Measurements from ENCODE around the gene VSTM4.
A peak's percentile ranks its signal among the peaks of the same experiment; 100 is the strongest.

Gene VSTM4, protein sequence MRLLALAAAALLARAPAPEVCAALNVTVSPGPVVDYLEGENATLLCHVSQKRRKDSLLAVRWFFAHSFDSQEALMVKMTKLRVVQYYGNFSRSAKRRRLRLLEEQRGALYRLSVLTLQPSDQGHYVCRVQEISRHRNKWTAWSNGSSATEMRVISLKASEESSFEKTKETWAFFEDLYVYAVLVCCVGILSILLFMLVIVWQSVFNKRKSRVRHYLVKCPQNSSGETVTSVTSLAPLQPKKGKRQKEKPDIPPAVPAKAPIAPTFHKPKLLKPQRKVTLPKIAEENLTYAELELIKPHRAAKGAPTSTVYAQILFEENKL

GRCh38 chr10:49115015-49115795 is at the start of gene VSTM4:
VSTM4 (minus strand) TSS chr10:49115522; CDS start chr10:49115485, 37 bp downstream.
- peak; percentile 69 for DNase-seq

DNA sequence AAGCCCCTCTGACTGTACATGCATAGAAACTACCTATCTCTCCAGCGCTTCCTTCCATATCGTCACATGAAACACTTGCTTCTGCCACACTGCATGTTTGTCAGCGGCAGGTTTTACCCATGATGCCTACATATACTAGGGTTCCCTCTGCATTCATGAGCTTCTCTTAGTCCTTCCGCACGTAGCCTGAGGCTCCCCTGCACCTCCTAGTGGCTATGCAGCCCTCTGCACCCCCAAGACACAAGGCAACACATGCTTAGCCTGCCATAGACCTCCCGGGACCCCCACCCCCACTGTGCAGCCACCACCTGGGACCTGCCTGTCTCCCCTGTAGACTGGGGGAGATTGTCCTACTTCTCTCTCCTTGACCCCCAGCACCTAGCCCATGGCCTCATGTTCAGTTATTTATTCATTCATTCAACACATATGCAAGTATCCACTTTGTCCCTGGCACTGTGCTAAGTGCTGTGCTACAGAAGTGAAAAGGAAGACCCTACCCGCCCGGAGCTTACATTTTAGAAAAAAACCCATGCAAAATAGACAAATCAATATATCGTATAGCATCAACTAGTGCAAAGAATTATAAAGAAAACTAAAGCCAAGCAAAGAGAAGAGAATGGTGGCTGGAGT is 49.4 kb upstream of the VSTM4 start:
- DNase-seq = peak; percentile 65

DNA sequence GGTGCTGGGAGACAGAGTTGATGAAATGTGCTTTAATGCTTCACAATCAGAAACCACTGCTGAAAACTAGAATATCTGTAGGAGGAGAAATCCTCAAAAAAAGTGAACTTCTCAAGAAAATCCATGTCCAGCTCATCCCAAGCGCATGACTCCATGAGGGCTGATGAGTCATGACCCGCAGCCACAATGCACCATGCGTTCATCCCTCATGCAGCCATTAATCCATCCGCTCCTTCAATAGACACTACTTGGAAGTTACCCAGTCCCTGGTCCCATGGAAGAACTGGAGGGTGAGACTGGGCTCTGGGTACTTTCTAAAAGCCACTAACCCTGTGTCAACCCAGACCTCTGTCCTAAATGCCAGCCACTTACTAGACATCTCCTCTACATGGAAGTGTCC is 48.4 kb upstream of the VSTM4 start:
- DNase-seq = peak; percentile 22

GRCh38 chr10:49162761-49163310 is 47.5 kb upstream of the VSTM4 start:
- DNase-seq = peak; percentile 36

DNA sequence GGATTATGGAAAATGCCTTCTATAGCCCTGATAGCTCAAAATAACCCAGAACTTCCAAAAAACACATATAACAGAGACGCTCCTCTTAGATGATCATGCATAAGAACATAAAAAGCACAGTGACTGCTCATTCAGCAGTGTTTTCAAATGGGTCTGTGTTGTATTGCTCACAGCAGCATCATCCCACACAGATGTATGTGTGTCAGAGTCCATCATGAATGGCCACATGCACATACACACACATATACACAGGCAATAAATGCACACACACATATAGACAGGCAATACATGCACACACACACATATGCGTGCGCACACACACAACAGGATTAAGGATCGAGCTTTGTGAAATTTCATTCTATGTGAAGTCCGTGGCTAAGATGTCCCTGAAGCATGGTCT is 46.7 kb upstream of the VSTM4 start:
- no peak for DNase-seq

DNA sequence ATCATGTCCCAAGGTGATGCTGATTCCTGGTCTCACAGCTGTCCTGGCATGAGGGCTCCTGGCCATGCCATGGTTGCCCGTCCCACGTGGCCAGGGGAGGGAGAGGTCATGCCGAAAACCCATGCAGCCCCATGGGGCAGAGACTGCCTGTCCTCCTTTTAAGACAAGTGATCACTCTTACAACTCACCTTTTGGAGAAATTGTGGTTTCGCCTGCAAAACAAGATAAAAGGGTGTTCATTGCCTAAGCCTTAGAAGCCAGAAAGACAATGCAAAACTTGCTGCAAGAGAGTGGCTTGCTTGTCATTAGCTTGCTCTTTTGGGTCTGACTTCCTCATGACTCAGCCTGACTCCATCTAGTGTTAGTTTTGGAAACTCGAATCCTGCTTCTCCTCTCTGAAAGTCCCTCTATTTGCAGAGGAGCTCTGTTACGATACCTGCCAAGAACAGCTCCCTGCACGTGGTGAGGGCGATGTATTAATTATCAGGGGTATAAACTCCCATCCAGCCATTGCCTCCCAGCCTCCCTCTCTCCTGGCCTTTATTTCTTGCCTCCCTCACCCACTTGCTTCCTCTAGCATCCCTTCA is 46.2 kb upstream of the VSTM4 start:
- peak; percentile 56 for DNase-seq

- peak; percentile 21 for DNase-seq
Measured at GRCh38 chr10:49160814-49161213, 45.5 kb upstream of the VSTM4 start.

DNA sequence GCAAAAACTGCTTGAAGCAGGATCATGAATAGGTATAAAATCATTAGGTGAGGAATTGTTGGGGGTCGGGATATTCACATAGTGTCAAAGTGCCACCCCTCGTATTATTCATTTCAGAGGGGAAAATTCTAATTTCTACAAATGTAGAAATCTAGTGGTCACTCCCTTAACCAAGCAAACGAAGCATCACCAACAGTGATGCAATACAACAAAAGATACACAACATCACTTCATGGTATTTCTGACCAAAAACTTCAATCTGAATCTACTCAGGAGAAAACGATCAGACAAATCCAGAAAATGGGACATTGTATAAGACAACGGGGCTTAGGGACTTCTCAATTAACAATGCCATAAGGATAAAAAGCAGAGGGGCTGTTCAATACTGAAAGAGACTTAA is 44.8 kb upstream of the VSTM4 start:
- DNase-seq = no peak

DNA sequence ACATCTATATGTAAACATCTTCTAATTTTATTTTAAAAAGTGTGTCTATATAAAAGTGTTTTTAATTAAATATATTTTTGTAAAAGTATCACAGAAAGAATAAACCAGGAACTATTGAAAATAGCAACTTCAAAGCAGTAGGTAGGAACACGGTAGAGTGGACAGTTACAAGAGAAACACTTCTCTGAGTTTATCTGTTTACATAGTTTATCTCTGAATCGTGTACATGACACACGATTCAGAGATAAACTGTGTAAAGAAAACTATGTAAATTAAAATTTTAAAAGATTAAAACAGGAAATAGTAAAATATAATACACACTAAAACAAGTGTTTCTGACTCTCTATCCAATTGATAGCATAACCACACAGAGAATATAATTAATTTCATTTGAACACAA is 43.6 kb upstream of the VSTM4 start:
- DNase-seq = no peak

DNA sequence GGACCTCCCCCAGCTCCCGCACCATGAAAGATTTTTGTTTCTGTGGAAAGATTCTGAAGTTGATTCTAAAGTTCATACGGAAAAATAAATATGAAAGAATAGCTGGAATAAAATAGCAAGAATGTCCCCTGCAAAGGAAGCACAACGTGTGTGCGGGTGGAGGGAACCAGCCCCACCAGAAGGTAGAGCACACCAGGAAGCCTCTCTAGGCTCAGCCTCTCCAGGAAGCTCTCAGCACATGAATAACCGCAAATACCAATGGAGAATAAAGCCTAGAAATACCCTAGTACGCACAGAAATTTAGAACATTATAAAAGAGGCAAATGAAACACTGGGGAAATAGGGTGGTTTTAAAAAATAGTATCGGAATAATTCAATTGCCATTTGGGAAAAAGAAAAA is 43.1 kb upstream of the VSTM4 start:
- DNase-seq = peak; percentile 13

GRCh38 chr10:49157229-49157628 is 41.9 kb upstream of the VSTM4 start:
- DNase-seq = no peak

GRCh38 chr10:49154641-49155040 is 39.3 kb upstream of the VSTM4 start:
- no peak for DNase-seq

GRCh38 chr10:49153971-49154370 is 38.6 kb upstream of the VSTM4 start:
- DNase-seq = no peak

GRCh38 chr10:49153115-49153514 is 37.8 kb upstream of the VSTM4 start:
- no peak for DNase-seq

GRCh38 chr10:49152663-49153062 is 37.3 kb upstream of the VSTM4 start:
- no peak for DNase-seq

- DNase-seq = no peak
Measured at GRCh38 chr10:49152037-49152436, 36.7 kb upstream of the VSTM4 start.

DNA sequence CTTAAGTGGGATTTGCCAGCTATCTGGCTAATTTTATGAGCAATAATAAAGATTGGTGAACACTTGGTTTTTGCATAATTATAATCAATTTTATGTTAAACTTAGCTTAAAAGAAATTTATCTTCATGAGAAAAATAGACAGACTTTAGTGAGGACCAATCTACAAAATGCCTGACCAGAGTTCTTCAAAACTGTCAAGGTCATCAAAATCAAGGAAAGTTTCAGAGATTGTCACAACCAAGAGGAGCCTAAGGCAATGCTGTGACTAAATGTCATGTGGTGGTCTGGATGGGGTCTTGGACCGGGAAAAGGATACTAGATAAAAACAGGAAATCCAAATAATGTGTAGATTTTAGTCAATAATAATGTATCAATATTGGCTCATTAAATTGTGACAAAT is 36.2 kb upstream of the VSTM4 start:
- DNase-seq = no peak

DNA sequence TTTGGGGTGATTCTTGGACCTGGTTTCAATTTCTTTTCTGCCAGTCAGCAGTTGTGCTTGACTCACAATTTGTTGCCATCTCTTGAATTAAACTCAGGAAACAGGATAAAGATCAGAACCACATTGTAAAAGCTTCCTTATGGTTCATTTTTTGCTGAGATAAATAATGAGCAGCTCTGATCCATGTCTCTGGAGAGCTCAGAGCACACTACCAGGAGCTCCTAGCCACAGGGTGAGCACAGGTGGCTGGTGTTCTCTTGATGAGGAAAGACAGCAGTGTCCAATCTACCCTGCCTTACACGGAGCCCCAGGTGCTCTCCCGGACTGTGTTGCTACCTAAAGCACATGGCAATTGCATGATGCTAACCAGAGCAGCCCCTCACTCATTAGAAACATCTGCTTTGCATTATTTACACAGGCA is 35.7 kb upstream of the VSTM4 start:
- DNase-seq = no peak

DNA sequence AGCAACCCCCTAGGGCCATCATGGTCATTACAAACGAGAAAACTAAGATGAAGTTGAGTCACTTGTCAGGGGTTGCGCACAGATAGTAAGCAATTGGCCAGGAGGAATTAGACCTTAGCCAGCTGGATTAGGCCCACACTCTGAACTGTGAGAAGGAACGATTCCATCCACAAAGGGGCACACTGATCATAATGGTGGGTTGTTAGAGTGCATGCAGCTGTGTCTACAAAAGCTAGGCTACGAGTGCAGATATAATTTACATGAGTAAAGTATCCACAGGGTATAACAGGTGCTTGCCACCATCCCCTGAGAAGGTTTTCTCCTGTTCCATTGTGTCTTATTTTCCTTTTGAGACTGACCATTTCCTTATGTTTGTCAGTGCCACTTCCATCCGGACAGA is 35.1 kb upstream of the VSTM4 start:
- no peak for DNase-seq

GRCh38 chr10:49149881-49150280 is 34.6 kb upstream of the VSTM4 start:
- no peak for DNase-seq

GRCh38 chr10:49144058-49144720 is 28.9 kb upstream of the VSTM4 start:
- DNase-seq = peak; percentile 52

DNA sequence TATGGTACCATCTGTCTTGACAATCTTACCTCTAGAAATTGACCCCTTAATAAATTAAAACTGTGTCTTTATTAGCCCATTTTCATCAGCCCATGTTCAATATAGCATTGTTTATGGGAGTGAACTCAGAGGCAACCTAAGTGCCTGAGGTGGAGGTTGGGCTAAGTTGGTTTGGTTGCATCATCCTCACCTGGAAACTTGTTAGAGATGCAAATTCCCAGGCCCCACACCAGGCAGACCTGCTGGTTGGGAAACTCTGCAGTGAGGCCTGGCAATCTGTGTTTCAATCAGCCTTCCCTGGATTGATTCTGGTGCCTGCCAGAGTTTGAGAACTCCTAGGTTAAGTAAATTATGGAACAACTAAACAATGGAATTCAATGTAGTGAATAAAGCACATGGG is 27.9 kb upstream of the VSTM4 start:
- peak; percentile 70 for DNase-seq
